ENCODE results near the gene BOLA2B.

Gene BOLA2B

DNA sequence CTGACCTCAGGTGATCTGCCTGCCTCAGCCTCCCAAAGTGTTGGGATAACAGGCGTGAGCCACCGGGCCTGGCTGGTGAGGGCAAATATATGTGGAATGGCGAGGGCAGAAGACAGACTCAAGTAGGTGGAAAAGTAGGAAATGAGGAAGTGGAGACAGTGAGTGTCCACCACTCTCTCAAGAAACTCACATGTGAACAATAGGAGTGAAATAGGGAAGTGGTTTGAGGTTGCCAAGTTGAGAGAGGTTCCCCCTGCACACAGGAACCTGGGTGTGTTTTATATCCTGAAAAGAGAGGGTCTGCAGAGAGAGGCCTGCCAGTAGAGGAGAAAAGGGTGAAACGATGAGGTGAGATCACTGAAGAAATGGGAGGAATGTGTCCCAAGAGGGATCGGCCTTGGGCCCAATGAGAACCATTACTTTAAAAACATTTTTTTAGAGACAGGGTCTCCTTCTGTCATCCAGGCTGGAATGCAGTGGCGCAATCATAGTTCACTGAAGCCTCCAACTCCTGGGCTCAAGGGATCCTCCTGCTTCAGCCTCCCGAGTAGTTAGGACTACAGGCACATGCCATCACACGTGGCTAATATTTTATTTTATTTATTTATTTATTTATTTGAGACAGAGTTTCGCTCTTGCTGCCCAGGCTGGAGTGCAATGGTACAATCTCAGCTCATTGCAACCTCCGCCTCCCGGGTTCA lies 27.1 kb downstream of the BOLA2B start:
- DNase-seq: no peak
- TF ChIP-seq POLR2A (IDR thresholded peaks at IDR 0.05; ENCODE audit: low read length): no peak
- no peak for TF ChIP-seq GATA1 (IDR thresholded peaks at IDR 0.05; ENCODE audit: low read depth, low read length)

DNA sequence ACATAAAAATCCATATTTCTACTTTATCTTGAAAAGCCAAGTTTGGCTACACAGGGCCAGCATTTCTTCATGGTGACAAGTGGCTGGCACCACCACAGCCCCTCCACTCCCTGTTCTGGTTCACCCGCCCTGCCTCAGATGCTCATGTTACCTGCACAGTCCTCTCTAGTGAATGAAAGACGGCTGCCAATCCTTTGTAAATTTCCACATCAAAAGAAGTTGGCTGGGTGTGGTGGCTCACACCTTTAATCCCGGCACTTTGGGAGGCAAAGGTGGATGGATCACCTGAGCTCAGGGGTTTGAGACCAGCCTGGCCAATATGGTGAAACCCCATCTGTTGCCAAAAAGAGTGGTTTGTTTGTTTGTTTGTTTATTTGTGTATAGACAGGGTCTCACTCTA lies 29.9 kb downstream of the BOLA2B start:
- TF ChIP-seq POLR2A (IDR thresholded peaks at IDR 0.05; ENCODE audit: low read length): no peak
- TF ChIP-seq GATA1 (IDR thresholded peaks at IDR 0.05; ENCODE audit: low read depth, low read length): no peak
- no peak for DNase-seq

DNA sequence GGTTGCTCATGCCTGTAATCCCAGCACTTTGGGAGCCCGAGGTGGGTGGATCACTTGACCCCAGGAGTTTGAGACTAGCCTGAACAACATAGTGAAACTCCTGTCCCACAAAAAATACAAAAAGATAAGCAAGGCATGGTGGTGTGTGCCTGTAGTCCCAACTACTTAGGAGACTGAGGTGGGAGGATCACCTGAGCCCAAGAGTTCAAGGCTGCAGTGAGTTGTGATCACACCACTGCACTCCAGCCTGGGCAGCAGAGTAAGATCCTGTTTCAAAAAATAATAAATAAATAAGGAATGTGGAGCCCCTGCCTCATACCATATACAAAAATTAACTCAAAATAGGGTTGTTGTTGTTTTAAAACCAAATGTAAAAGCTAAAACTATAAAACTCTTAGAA lies 36.3 kb downstream of the BOLA2B start:
- no peak for DNase-seq
- TF ChIP-seq GATA1 (IDR thresholded peaks at IDR 0.05; ENCODE audit: low read depth, low read length) (no peak), POLR2A (IDR thresholded peaks at IDR 0.05; ENCODE audit: low read length) (no peak)

GRCh38 chr16:30155188-30155587 lies 38.3 kb downstream of the BOLA2B start:
- no peak for TF ChIP-seq POLR2A (IDR thresholded peaks at IDR 0.05; ENCODE audit: low read length)
- no peak for TF ChIP-seq GATA1 (IDR thresholded peaks at IDR 0.05; ENCODE audit: low read depth, low read length)

DNA sequence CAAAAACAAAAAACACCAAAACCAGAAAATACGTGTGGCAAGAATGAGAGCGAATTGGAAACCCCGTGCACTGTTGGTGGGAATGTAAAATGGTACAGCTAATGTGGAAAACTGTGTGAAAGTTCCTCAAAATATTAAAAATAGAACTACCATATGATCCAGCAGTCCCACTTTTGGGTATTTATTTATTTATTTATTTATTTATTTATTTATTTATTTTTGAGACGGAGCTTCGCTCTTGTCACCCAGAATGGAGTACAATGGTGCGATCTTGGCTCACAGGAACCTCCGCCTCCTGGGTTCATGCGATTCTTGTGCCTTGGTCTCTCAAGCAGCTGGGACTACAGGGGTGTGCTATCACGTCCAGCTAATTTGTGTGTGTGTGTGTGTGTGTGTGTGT lies 40.9 kb downstream of the BOLA2B start:
- no peak for TF ChIP-seq GATA1 (IDR thresholded peaks at IDR 0.05; ENCODE audit: low read depth, low read length)
- TF ChIP-seq POLR2A (IDR thresholded peaks at IDR 0.05; ENCODE audit: low read length): no peak
- DNase-seq: no peak

More at GRCh38 chr16:30155188-30155587, 38.3 kb downstream of the BOLA2B start:
- DNase-seq: no peak

DNA sequence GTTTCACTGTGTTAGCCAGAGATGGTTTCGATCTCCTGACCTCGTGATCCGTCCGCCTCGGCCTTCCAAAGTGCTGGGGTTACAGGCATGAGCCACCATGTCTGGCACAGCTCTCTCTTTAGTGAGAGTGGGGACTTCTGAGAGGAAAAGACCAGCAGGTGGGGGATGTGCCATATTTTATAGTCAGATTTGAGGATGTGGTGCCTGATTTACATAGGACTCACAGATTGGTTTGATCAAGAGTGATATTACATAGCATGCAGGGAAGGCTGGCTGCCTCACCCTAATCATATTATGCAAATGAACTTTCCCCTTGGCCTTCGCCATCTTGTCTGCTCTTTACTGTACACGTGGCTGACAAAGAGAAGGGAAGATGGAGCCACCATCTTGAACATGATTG lies 42.4 kb downstream of the BOLA2B start:
- no peak for TF ChIP-seq POLR2A (IDR thresholded peaks at IDR 0.05; ENCODE audit: low read length)

DNA sequence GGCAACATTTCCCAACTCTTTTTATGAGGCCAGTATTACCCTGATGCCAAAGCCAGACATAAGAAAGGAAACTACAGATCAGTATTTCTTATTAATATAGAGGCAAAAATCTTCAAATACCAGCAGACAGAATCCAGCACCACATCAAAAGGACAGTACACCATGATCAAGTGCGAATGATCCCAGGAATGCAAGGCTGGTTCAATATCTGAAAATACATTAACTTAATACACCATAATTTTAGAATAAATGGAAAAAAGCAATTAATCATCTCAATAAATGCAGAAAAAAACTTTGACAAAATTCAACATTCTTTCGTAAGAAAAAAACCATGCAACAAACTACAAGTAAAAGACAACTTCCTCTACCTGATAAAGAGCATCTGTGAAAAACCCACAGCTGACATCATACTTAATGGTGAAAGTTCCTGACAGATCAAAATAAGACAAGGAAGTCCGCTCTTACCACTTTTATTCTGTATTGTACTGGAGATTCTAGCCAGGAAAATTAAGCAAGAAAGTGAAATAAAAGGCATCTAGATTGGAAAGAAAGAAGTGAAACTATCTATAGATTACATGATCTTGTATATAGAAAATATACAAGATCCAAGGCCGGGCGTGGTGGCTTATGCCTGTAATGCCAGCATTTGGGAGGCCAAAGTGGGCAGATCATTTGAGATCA lies 44.1 kb downstream of the BOLA2B start:
- TF ChIP-seq POLR2A (IDR thresholded peaks at IDR 0.05; ENCODE audit: low read length) (no peak), GATA1 (IDR thresholded peaks at IDR 0.05; ENCODE audit: low read depth, low read length) (no peak)

More for the DNA sequence above, 42.4 kb downstream of the BOLA2B start:
- DNase-seq: no peak

GRCh38 chr16:30147843-30148510 lies 45.5 kb downstream of the BOLA2B start:
- no peak for TF ChIP-seq POLR2A (IDR thresholded peaks at IDR 0.05; ENCODE audit: low read length)
- TF ChIP-seq GATA1 (IDR thresholded peaks at IDR 0.05; ENCODE audit: low read depth, low read length): no peak
- no peak for DNase-seq

More for the DNA sequence above, 44.1 kb downstream of the BOLA2B start:
- no peak for DNase-seq

GRCh38 chr16:30145657-30146056 lies 47.8 kb downstream of the BOLA2B start:
- no peak for DNase-seq
- TF ChIP-seq GATA1 (IDR thresholded peaks at IDR 0.05; ENCODE audit: low read depth, low read length) (no peak), POLR2A (IDR thresholded peaks at IDR 0.05; ENCODE audit: low read length) (no peak)

DNA sequence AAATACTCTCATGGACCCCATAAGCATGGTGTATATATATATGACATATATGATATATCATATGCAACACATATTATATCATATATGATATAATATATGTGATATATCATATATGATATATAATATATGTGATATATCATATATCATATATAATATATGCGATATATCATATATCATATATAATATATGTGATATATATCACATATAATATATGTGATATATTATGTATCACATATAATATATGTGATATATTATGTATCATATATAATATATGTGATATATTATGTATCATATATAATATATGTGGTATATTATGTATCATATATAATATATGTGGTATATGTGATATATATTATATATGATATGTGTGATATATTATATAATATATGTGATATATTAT lies 48.5 kb downstream of the BOLA2B start:
- no peak for DNase-seq
- no peak for TF ChIP-seq GATA1 (IDR thresholded peaks at IDR 0.05; ENCODE audit: low read depth, low read length)
- no peak for TF ChIP-seq POLR2A (IDR thresholded peaks at IDR 0.05; ENCODE audit: low read length)

- TF ChIP-seq GATA1 (IDR thresholded peaks at IDR 0.05; ENCODE audit: low read depth, low read length) (no peak), POLR2A (IDR thresholded peaks at IDR 0.05; ENCODE audit: low read length) (no peak)
- no peak for DNase-seq
Measured at GRCh38 chr16:30144017-30144416, 49.4 kb downstream of the BOLA2B start.

DNA sequence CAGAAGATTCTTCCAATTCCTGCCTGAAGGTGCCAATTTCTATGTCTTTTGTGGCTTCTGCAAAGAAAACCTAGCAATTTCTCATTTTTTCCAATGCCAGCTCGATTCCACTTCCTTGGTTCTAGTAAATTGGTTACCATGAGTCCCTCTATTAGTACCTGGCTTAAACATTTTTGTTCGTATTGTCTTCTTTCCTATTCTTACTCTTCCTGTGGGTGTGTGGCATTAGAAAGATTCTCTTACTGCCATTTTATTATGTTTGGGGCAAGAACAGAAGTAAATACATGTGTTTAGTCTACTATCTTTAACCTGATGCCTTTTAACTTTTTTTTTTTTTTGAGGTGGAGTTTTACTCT lies 50.1 kb downstream of the BOLA2B start:
- DNase-seq: no peak
- no peak for TF ChIP-seq GATA1 (IDR thresholded peaks at IDR 0.05; ENCODE audit: low read depth, low read length)
- TF ChIP-seq POLR2A (IDR thresholded peaks at IDR 0.05; ENCODE audit: low read length): no peak
